ENCODE results near the gene EFNA1.

- TF ChIP-seq CTCF (IDR thresholded peaks at IDR 0.05; ENCODE audit: low read depth, low read length, missing input control) = no peak
- no peak for TF ChIP-seq JUND (IDR thresholded peaks at IDR 0.05)
- no peak for TF ChIP-seq RXRA (IDR thresholded peaks at IDR 0.05)
- TF ChIP-seq GABPA (IDR thresholded peaks at IDR 0.05 in 1 of 2, conservative IDR thresholded peaks at IDR 0.05 in 1 of 2) = no peak
- no peak for TF ChIP-seq ZBTB33 (IDR thresholded peaks at IDR 0.05)
- TF ChIP-seq FOXA1 (IDR thresholded peaks at IDR 0.05) = no peak
- no peak for TF ChIP-seq RAD21 (IDR thresholded peaks at IDR 0.05)
- no peak for TF ChIP-seq YY1 (IDR thresholded peaks at IDR 0.05)
- no peak for TF ChIP-seq MAX (IDR thresholded peaks at IDR 0.05)
- no peak for TF ChIP-seq ATF3 (IDR thresholded peaks at IDR 0.05)
- no peak for TF ChIP-seq TAF1 (conservative IDR thresholded peaks at IDR 0.05)
Measured at GRCh38 chr1:155166471-155167165, 38.9 kb downstream of the EFNA1 start.

Data from liver (tissue), 3 donors.